Pancreas (tissue), 10 donors: Measurements from ENCODE around the gene MS4A6A. TPM values are rescaled to one million over a fixed set of nuclear protein-coding genes. Genes with fewer than 3 reads are reported as not detected.

Experiments used
- ATAC-seq, 4 donors: fragments of 200-7000 bp; cut with Tn5 transposase; one replicate each; pipeline versions ENCODE4 v1.8.0 to v1.9.1; 2020; ENCODE audit warnings: mild to moderate bottlenecking in 4 of 4, moderate library complexity in 4 of 4
- DNase-seq, 6 donors: peaks; one replicate each; pipeline ENCODE4 v3.0.0-alpha.2; 2020
- FAIRE-seq: peaks from 2 replicates; lab custom pipeline; 2012; peaks lifted over from hg19 to GRCh38; lab: Jason Lieb, UNC
- H3K27ac ChIP-seq, 4 donors: fragments of 200-600 bp; sonication (generic); 1 replicate in 3 of 4; 2 replicates in 1 of 4; pipeline versions ENCODE4 v1.5.0 to v1.8.0; 2020
- H3K27me3 ChIP-seq, 4 donors: fragments of 200-600 bp; one replicate each; pipeline ENCODE4 v1.8.0; 2021
- H3K36me3 ChIP-seq, 3 donors: fragments of 200-600 bp; sonication (generic) in 1 of 3; one replicate each; pipeline versions ENCODE4 v1.5.0 to v1.8.0; 2020 to 2021
- H3K4me1 ChIP-seq, 3 donors: fragments of 200-600 bp; one replicate each; pipeline ENCODE4 v1.8.0; 2021
- H3K4me3 ChIP-seq, 4 donors: fragments of 200-600 bp; sonication (generic) in 2 of 4; one replicate each; pipeline versions ENCODE4 v1.5.0 to v1.8.0; 2020 to 2021
- H3K9me3 ChIP-seq, 4 donors: fragments of 200-600 bp; one replicate each; pipeline ENCODE4 v1.8.0; 2021
- CTCF ChIP-seq, 4 donors: fragments of 200-600 bp; sonication (generic) in 3 of 4; IDR thresholded peaks; one replicate each; pipeline versions ENCODE4 v1.5.0 to v1.8.0; 2021; ENCODE audit warnings: antibody characterized with exemption in 4 of 4
- WGBS, 2 donors: extraction: QIAGEN DNeasy Blood & Tissue Kit; methylation state at CpG; one replicate each; pipeline ENCODE4 v1.1.7; 2013; 5-methylcytosine and 5-hydroxymethylcytosine counted together
- intact Hi-C, 3 donors: fragments of 100-400 bp; cut with DNase I; formaldehyde crosslinking; loops; one replicate each; pipeline versions ENCODE4 v1.11.1 to v1.14.2; 2022
- polyA plus RNA-seq, 2 donors: library from polyadenylated mRNA; stranded (reverse); fragments of 200-250 nt; gene quantifications; one replicate each; pipeline ENCODE4 v1.2.3, GENCODE V29; 2013
- total RNA-seq, 6 donors: library from RNA; stranded (reverse); fragmentation: NEBNext Ultra II Directional in 4 of 6; extraction: Animal tissue kit (Norgen Biotek cat#: 25700) in 4 of 6; gene quantifications; one replicate each; pipeline versions ENCODE4 v1.2.1 to v1.2.4, GENCODE V29; 2021 to 2023
- donor health status: healthy with polysubstance abuse.
- donor health status: DM: no; HTN: no; CAD: no; lungs with moderate emphysema.
- donor health status: DM: no; HTN: no; CAD: no.
- donor health status: control.
- donor health status: control.
- donor health status: Bipolar disorder and iron deficiency.
- donor health status: DM: yes; HTN: yes; CAD: no.
- donor health status: DM: no; HTN: no; CAD: no.
- donor health status: DM: no; HTN: no; CAD: no.
- donor health status: DM: yes; HTN: yes; CAD: no.

The MS4A6A gene
- total and polyA plus RNA-seq, 8 donors = 3.1 to 69.3 (median 7.0) TPM

GRCh38 chr11:60214386-60214785, 31.5 kb upstream of the MS4A6A start:
- intact Hi-C loops = no loop called here
- Histone ChIP-seq H3K4me1 (no peaks in the 10 kb centered on the region), H3K27me3 (no peaks in the 10 kb centered on the region), H3K4me3 (no peak overlapping the region), H3K27ac (no peak overlapping the region), H3K36me3 (no peaks in the 10 kb centered on the region), H3K9me3 (no peaks in the 10 kb centered on the region)
- FAIRE-seq = no peak
- no peak for ATAC-seq
- TF ChIP-seq CTCF (IDR thresholded peaks at IDR 0.05) = no peak
- 33 to 46% methylated on average over 1 of the region's 1 CpG for whole genome bisulfite sequencing, 2 donors
- DNase-seq = no peak

- intact Hi-C loops = no loop called here
These were observed 28.3 kb upstream of the MS4A6A start for GRCh38 chr11:60211206-60211605.

DNA sequence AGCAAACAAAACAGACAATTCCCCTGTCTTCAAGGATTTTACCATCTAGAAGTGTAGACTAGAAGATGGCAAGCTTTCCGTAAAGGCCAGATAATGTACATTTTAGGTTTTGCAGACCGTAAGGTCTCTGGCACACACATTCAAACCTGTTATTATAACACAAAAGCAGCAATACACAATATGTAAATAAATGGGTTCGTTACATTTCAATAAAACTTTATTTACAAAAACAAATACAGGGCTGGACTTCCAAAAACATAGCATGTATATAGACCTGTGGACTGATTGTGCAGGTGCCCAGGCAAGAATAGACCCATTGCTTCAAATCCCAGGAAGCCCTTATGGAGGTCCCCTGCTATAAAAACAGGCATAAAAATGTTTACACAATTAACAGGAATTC, 27.1 kb upstream of the MS4A6A start:
- H3K4me3 ChIP-seq = no peak overlapping the region
- H3K4me1 ChIP-seq = no peaks in the 10 kb centered on the region
- no peak overlapping the region for H3K27ac ChIP-seq
- H3K9me3 ChIP-seq = no peaks in the 10 kb centered on the region
- intact Hi-C loops = no loop called here
- DNase-seq (no peak), ATAC-seq (no peak), FAIRE-seq (no peak)
- peaks cover 0 to 3% (median 0%) of the 10 kb centered on the region in 4 donors for H3K27me3 ChIP-seq
- TF ChIP-seq CTCF (IDR thresholded peaks at IDR 0.05) = no peak
- WGBS, 2 donors = 83 to 84% methylated on average over 3 of the region's 3 CpGs
- H3K36me3 ChIP-seq = no peaks in the 10 kb centered on the region

More at GRCh38 chr11:60211206-60211605, 28.3 kb upstream of the MS4A6A start:
- FAIRE-seq (no peak), DNase-seq (no peak), ATAC-seq (no peak)
- WGBS, 2 donors = 88 to 92% methylated on average over 4 of the region's 4 CpGs
- TF ChIP-seq CTCF (IDR thresholded peaks at IDR 0.05) = no peak
- Histone ChIP-seq H3K4me3 (no peak overlapping the region), H3K9me3 (no peaks in the 10 kb centered on the region), H3K36me3 (no peaks in the 10 kb centered on the region), H3K4me1 (no peaks in the 10 kb centered on the region), H3K27me3 (no peaks in the 10 kb centered on the region), H3K27ac (no peak overlapping the region)

DNA sequence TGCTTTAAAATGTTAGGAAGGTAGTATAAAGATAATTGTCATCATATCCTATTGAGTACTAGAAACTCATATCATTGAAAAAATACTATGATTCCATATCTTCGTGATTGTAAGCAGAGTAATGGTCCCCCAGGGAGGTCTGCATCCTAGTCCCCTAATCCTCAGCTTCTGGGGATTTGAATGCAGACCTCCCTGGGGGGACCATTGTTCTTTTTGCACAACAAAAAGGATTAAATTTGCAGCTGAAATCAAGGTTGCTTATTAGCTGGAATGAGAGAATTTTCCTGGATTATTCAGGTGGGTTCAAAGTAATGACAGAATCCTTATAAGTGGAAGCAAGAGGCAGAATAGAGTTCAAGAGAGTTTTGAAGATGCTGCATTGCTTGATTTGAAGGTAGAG, 26.1 kb upstream of the MS4A6A start:
- Histone ChIP-seq H3K4me3 (no peak overlapping the region), H3K27me3 (peaks cover 0 to 3% (median 0%) of the 10 kb centered on the region in 4 donors), H3K27ac (no peak overlapping the region), H3K9me3 (no peaks in the 10 kb centered on the region), H3K36me3 (no peaks in the 10 kb centered on the region), H3K4me1 (no peaks in the 10 kb centered on the region)
- 34 to 36% methylated on average over 1 of the region's 1 CpG for WGBS, 2 donors
- ATAC-seq = no peak
- no peak for FAIRE-seq
- intact Hi-C loops = no loop called here
- DNase-seq = no peak
- TF ChIP-seq CTCF (IDR thresholded peaks at IDR 0.05) = no peak

- WGBS, 2 donors = 78 to 84% methylated on average over 4 of the region's 4 CpGs
- Histone ChIP-seq H3K27ac (no peak overlapping the region), H3K36me3 (no peaks in the 10 kb centered on the region), H3K4me1 (no peaks in the 10 kb centered on the region), H3K27me3 (peaks cover 0 to 3% (median 0%) of the 10 kb centered on the region in 4 donors), H3K9me3 (no peaks in the 10 kb centered on the region), H3K4me3 (no peak overlapping the region)
- FAIRE-seq (no peak), DNase-seq (no peak), ATAC-seq (no peak)
- intact Hi-C loops = no loop called here
- TF ChIP-seq CTCF (IDR thresholded peaks at IDR 0.05) = no peak
These were observed 25.4 kb upstream of the MS4A6A start for GRCh38 chr11:60208146-60208895.
